ENCODE results near the gene SOX18.
A peak's percentile ranks its signal among the peaks of the same experiment; 100 is the strongest.

Gene SOX18

GRCh38 chr20:64077541-64077875 lies 28.1 kb upstream of the SOX18 start:
- in situ Hi-C loops (cut with MboI; ENCODE audit: low pct_unique_long_range_greater_than_20kb, low sequenced_read_pairs, unreplicated experiment): no loop called here
- no peak for TF ChIP-seq CTCF (IDR thresholded peaks at IDR 0.05; ENCODE audit: extremely low read depth, insufficient read depth, missing control alignments)
- DNase-seq (ENCODE audit: low spot score): no peak

DNA sequence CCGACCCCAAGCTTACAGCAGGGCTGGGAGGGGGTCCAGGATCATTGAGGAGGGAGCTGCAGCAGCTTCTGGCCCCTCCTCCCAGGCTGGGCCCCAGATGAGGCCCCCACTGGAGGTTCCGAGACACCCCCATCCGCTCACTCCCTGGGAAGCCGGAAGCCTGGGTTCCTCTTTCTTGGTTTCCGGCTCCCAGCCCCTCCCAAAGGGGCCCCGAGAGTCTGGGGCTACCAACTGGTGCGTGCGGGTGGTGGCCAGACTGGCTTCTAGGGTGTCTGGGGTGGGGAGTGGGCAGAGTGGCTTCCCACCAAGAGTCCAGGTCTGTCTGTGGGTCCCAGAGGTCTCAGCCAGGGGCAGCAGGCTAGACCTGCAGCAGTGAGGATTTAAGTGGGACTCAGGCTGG lies 27.7 kb upstream of the SOX18 start:
- in situ Hi-C loops (cut with MboI; ENCODE audit: low pct_unique_long_range_greater_than_20kb, low sequenced_read_pairs, unreplicated experiment): no loop called here
- DNase-seq (ENCODE audit: low spot score): peak; percentile 70
- TF ChIP-seq CTCF (IDR thresholded peaks at IDR 0.05; ENCODE audit: extremely low read depth, insufficient read depth, missing control alignments): no peak

- no peak for TF ChIP-seq CTCF (IDR thresholded peaks at IDR 0.05; ENCODE audit: extremely low read depth, insufficient read depth, missing control alignments)
- in situ Hi-C loops (cut with MboI; ENCODE audit: low pct_unique_long_range_greater_than_20kb, low sequenced_read_pairs, unreplicated experiment): no loop called here
- no peak for DNase-seq (ENCODE audit: low spot score)
Observed at GRCh38 chr20:64076061-64076997, 26.9 kb upstream of the SOX18 start.

DNA sequence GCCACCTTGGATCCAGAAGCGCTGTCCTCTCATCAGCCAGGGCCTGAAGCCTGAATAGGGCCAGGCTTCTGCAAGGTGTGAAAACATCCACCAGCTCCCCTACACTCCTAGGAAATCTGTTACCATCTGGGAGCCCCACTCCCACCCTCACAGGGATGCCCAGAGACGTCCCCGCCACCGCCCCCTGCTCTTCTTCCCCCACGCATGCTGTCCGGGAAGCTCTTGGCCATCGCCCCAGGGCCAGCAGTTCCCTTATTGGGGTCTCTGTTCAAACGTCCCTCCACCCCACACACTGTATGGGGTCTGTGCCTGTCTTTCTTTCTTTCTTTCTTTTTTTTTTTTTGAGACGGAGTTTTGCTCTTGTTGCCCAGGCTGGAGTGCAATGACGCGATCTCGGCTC lies 26.1 kb upstream of the SOX18 start:
- TF ChIP-seq CTCF (IDR thresholded peaks at IDR 0.05; ENCODE audit: extremely low read depth, insufficient read depth, missing control alignments): no peak

DNA sequence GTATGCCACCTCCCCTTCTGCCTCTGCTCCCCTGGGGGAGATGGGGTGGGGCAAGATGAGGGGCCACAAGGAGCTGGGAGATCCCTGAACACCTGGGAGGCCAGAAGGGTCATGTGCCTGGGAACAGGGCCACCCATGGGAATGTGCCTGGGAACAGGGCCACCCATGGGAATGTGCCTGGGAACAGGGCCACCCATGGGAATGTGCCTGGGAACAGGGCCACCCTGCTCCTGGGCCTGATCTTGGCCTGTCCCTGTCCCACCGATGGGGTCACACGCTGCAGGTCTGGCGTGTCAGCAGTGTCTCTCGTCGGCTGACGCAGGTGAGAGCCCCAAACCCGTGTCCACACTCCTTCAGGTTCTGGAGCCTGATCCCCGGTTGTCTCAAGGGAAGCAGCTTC lies 25.5 kb upstream of the SOX18 start:
- in situ Hi-C loops (cut with MboI; ENCODE audit: low pct_unique_long_range_greater_than_20kb, low sequenced_read_pairs, unreplicated experiment): no loop called here
- no peak for DNase-seq (ENCODE audit: low spot score)
- no peak for TF ChIP-seq CTCF (IDR thresholded peaks at IDR 0.05; ENCODE audit: extremely low read depth, insufficient read depth, missing control alignments)

More for the DNA sequence above, 26.1 kb upstream of the SOX18 start:
- in situ Hi-C loops (cut with MboI; ENCODE audit: low pct_unique_long_range_greater_than_20kb, low sequenced_read_pairs, unreplicated experiment): no loop called here
- DNase-seq (ENCODE audit: low spot score): no peak

DNA sequence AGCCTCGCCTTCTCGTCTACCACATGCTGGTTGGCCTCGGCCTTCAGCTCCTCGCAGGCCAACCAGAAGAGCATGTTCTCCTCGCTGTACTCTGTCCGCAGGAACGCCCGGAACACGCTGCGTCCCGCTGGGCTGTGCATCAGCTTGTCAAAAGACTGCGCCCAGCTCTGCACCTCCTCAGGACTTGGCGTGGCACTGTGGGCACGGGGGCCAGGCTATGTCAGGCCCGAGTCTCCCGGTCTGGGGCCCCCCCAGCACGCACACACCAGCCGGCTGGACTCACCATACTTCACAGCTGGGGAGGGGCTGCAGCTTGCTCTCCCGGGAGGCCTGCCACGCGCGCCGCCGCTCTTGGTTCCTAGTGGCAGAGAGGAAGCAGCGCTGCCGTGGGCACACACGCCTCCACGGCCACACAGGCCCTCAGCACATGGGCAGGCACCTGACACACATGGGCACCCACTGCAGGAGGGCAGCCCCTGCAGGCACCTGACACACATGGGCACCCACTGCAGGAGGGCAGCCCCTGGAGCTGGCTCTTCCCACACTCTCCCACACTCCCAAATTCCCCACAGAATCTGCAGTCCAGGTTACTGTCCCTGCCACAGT lies 24.8 kb upstream of the SOX18 start:
- TF ChIP-seq CTCF (IDR thresholded peaks at IDR 0.05; ENCODE audit: extremely low read depth, insufficient read depth, missing control alignments): no peak
- no peak for DNase-seq (ENCODE audit: low spot score)
- in situ Hi-C loops (cut with MboI; ENCODE audit: low pct_unique_long_range_greater_than_20kb, low sequenced_read_pairs, unreplicated experiment): no loop called here

All from GM13977 (cell line).